SK-N-SH treated with all-trans-retinoic acid at 6 μM for 48 hours (cell line): ENCODE measurements around the gene FOXRED2.

Experiments used
- CSDC2 ChIP-seq: fragments of 250-450 bp; sonication (Bioruptor Pico); IDR thresholded peaks from 2 replicates; pipeline ENCODE4 v1.5.0; 2020; ENCODE audit warnings: mild to moderate bottlenecking, moderate library complexity
- ESRRG ChIP-seq: fragments of 250-450 bp; sonication (Bioruptor Pico); IDR thresholded peaks from 2 replicates; pipeline ENCODE4 v1.6.1; 2021; ENCODE audit warnings: mild to moderate bottlenecking
- PATZ1 ChIP-seq: fragments of 250-450 bp; sonication (Bioruptor Pico); IDR thresholded peaks from 2 replicates; pipeline ENCODE4 v1.8.0; 2020; ENCODE audit warnings: mild to moderate bottlenecking, moderate library complexity, borderline replicate concordance
- SNAI2 ChIP-seq: fragments of 250-450 bp; sonication (Bioruptor Pico); IDR thresholded peaks from 2 replicates; pipeline ENCODE4 v1.5.0; 2020; ENCODE audit warnings: mild to moderate bottlenecking, moderate library complexity
- TCF4 ChIP-seq: fragments of 250-450 bp; sonication (Bioruptor Pico); IDR thresholded peaks from 2 replicates; pipeline ENCODE4 v1.8.0; 2021; ENCODE audit warnings: mild to moderate bottlenecking, moderate library complexity, borderline replicate concordance
- TOX ChIP-seq: fragments of 250-450 bp; sonication (Bioruptor Pico); IDR thresholded peaks from 2 replicates; pipeline ENCODE4 v1.8.0; 2021; ENCODE audit warnings: mild to moderate bottlenecking, moderate library complexity, borderline replicate concordance
- ZNF70 ChIP-seq: fragments of 450-650 bp; formaldehyde crosslinking; IDR thresholded peaks from 2 replicates; pipeline ENCODE4 v1.5.0; 2020; ENCODE audit warnings: mild to moderate bottlenecking, moderate library complexity

- no peak for TF ChIP-seq TCF4 (CRISPR knock-in tag)
- TF ChIP-seq PATZ1 (CRISPR knock-in tag), result no peak
- no peak for TF ChIP-seq SNAI2
- no peak for TF ChIP-seq ZNF70 (CRISPR knock-in tag)
- TF ChIP-seq ESRRG (CRISPR knock-in tag), result no peak
- TF ChIP-seq TOX, result no peak
- no peak for TF ChIP-seq CSDC2 (CRISPR knock-in tag)
Observed at GRCh38 chr22:36454916-36455570, 51.8 kb downstream of the FOXRED2 start.
